GM19238 (cell line): ENCODE results near the gene KIAA1549.

Experiments used
- DNase-seq: peaks from one replicate; pipeline ENCODE4 v3.0.0; 2011; ENCODE audit warnings: low spot score; ENCODE audit not compliant: insufficient read length

KIAA1549 gene

DNA sequence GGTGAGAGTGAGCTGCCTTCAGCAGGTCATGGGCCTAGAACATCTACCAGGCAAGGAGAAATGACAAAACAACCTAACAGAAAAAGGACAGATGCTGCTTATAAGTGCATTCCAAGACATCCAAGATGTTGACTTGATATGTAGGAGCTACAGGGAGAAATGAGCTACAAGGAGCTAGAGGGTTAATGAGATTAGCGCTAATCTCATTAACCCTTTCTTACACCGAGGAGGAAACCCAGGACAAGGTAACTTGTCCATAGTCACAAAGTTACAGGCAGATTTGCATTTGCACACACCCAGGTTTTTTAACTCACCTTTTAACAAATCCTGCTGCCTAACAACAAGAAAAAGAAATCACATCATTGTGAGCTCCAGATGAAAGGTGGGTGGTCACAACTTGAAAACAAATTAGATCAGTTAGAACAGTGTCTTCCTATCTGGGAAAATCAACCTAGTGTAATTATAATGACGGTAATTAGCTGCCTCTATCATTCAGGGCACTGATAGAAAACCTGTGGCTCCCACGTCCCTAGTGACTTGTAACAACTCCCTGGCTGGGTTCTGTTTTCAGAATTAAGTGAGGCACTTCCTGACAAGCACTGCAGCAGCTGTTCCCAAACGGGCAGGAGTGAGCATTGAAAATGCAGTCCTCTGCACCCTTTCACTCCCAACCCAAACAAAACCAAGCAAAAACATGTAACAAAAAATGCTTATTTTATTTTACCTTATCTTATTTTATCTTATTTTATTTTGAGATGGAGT is 5.7 kb downstream of the KIAA1549 start:
- no peak for DNase-seq

DNA sequence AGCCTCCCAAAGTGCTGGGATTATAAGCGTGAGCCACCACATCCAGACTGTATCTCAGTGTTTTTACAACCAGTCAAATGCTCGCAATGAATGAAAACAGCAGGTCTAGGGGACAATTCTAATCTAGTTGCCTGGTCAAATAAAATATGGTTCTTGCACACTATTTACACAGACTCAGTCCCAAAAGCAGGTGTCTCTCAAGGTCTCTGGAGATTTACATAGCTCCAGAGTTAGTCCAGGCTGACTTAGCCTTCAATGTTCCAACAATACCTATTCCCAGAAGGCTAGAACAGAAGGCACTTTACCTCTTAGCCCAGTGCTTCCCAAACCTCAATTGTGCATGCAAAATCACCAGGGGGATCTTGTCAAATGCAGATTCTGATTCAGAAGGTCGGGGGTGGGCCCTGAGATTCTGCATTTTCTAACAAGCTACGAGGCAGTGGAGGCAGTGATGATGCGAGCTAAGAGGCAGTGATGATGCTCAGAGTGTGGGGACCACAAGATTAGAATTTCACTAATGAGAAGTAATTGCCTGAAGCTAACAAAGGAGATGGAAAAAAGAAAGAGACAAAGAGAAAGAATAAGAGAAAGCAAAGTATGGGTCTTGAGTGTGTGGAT is 6.4 kb downstream of the KIAA1549 start:
- no peak for DNase-seq

DNA sequence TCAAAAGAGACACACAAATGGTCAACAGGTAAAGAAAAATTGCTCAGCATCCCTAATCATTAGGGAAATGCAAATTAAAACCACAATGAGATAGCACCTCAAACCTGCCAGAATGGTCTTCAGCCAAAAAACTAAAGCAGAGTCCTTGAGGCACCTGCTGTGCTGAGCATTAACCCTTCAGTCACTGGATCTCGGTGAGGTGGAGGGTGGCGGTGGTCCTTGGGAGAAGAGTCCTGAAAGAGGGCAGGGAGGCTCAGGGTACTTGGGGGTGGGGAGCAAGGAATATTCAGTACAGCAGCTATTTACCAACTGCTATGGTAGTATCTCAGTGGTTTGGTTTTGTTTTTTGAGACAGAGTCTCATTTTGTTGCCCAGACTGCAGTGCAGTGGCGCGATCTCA is 7.1 kb downstream of the KIAA1549 start:
- DNase-seq, result no peak

GRCh38 chr7:138970952-138971351 is 10.2 kb downstream of the KIAA1549 start:
- no peak for DNase-seq

- no peak for DNase-seq
Observed at GRCh38 chr7:138970446-138970845, 10.7 kb downstream of the KIAA1549 start.

DNA sequence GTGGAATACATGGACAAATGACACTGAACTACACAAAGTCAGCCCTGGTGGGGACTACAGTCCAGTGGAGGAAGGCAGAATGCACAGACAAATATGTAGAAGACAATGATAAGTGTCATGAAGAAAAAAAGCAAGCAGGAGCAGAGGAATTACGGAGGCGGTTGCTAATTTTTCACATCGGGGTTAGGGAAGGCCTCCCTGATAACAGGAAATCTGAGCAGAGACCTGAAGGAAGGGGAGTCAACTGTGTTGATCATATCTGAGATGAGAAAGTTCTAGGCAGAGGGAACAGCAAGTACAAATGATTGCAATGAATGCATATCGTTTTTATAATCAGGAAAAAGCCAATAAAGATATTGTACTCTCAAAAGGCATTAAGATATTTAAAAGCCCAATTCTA is 14.0 kb downstream of the KIAA1549 start:
- no peak for DNase-seq

DNA sequence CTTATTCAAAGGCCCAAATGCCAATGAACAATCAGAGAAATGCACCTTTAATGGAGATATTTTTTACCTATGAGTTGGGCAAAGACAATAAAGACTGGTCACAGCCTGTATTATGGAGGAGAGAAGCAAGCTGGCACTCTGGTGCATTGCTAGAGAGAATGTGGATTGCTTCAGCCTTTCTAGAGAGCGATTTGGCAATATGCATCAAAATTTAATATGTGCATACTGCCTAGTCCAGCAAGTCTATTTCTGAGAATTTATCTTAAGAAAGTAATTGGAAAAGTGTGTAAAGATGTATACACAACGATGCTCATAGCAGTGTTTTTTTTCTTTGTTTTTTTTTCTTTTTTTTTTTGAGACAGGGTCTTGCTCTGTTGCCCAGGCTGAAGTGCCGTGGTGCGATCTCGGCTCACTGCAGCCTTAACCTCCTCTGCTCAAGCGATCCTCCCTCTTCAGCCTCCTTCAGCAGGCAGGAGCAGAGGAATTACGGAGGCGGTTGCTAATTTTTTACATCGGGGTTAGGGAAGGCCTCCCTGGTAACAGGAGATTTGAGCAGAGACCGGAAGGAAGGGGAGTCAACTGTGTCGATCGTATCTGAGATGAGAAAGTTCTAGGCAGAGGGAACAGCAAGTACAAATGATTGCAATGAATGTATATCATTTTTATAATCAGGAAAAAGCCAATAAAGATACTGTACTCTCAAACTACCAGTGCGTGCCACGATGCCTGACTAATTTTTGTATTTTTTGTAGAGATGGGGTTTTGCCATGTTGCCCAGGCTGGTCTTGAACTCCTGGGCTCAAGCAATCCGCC is 16.4 kb downstream of the KIAA1549 start:
- DNase-seq, result no peak

GRCh38 chr7:138963675-138964074 is 17.5 kb downstream of the KIAA1549 start:
- no peak for DNase-seq

GRCh38 chr7:138962561-138963270 is 18.5 kb downstream of the KIAA1549 start:
- no peak for DNase-seq

GRCh38 chr7:138961159-138961558 is 20.0 kb downstream of the KIAA1549 start:
- DNase-seq, result no peak

- no peak for DNase-seq
Observed at GRCh38 chr7:138958391-138958956, 22.7 kb downstream of the KIAA1549 start.

- no peak for DNase-seq
Observed at GRCh38 chr7:138957753-138958390, 23.3 kb downstream of the KIAA1549 start.

DNA sequence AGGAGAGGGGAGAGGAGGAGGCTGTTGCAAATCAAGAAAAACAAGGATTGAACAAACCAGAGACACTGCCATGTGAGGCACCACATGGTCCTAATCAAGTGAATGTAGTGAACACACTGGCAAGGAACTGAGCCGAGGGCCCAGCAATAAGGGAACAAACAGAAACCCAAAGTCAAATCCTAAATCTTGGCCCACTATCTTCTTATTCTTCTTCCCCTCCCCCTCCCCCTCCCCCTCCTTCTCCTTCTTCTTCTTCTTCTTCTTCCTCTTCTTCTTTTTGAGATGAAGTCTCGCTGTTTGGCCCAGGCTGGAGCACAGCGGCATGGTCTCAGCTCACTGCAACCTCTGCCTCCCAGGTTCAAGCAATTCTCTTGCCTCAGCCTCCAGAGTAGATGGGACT is 24.0 kb downstream of the KIAA1549 start:
- no peak for DNase-seq

DNA sequence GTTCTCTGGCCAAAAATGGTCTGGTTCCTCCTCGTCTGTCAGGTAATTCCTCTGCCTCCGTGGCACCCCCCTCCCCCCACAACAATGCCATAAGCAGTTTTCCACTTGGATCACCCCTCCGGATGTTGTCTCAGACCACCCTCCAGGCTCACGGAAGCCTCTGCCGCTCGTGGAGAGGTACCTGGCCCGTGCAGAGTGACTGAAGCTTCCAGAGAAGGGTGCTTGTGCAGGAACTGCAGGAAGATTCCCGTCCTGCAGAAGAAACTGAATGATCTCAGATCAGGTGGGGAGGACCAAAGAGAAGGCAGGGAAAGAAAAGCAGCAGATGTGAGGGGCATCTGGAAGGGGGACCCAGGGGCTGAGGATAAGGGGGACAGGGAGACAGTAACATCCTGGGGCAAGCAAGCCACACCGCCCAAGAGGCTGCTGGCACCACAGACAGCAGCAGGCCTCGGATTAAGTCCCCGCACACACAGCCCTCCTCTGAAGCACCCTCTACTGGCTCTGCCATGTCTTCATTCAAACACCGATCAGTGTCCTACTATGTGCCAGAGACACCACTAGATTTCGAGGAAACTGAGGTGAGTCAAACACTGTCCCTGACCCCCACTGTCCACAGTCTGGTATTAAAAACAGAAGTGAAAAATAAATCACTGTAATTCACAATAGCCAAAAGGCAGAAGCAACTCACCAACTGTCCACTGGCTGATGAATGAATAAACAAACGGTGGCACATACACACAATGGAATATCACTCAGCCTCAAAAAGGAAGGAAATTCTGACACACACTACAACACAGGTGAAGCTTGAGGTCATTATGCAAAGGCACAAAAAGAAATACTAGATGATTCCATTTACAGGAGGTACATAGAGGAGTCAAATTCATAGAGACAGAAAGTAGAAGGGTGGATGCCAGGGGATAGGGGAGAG is 26.4 kb downstream of the KIAA1549 start:
- DNase-seq, result no peak

- no peak for DNase-seq
Observed at GRCh38 chr7:138952791-138953190, 28.4 kb downstream of the KIAA1549 start.

DNA sequence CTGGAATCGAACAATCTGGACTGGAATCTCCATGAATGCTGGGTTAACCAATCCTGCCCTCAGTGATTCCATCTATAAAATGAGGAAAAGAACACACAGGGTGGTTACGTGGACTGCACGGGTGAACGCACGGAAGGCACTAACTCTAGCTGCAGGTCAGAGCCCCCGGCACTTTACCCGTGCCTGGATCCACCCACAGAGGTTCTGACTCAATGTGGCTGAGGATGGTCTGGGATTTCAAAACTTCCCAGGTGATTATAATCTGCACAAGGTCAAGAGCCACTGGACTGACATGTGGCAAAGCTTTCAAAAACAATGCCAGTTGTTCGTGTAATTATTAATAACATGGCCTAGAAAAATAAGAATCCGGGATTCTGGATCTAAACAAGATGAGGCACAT is 29.2 kb downstream of the KIAA1549 start:
- DNase-seq, result no peak

GRCh38 chr7:138949421-138950088 is 31.6 kb downstream of the KIAA1549 start:
- no peak for DNase-seq

DNA sequence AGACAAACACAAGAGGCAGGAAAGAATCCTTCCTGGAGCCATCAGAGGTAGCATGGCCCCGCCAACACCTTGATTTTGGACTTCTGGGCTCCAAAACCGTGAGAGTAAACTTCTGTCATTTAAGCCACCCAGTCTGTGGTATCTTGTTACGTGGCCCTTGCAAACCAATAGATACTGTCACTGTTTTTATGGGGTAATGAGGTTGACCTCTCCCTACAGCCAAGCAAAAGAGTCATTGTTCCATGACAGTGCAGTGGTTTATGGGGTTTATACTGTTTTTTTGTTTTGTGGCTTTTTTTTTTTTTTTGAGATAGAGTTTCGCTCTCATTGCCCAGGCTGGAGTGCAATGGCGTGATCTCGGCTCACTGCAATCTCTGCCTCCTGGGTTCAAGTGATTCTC is 32.8 kb downstream of the KIAA1549 start:
- DNase-seq, result no peak

GRCh38 chr7:138945821-138946220 is 35.4 kb downstream of the KIAA1549 start:
- DNase-seq, result no peak
